ENCODE measurements around the gene LINC01488.

LINC01488 gene

GRCh38 chr11:69446108-69446507 is 35.4 kb upstream of the LINC01488 start:
- FAIRE-seq = no peak

- FAIRE-seq = no peak
Observed at GRCh38 chr11:69447786-69448185, 33.7 kb upstream of the LINC01488 start.

GRCh38 chr11:69448471-69449284 is 32.8 kb upstream of the LINC01488 start:
- no peak for FAIRE-seq

GRCh38 chr11:69449320-69450063 is 32.0 kb upstream of the LINC01488 start:
- FAIRE-seq = no peak

- FAIRE-seq = no peak
Observed at GRCh38 chr11:69450064-69450856, 31.2 kb upstream of the LINC01488 start.

GRCh38 chr11:69450857-69451220 is 30.6 kb upstream of the LINC01488 start:
- no peak for FAIRE-seq

- FAIRE-seq = no peak
Observed at GRCh38 chr11:69451289-69451688, 30.2 kb upstream of the LINC01488 start.

- no peak for FAIRE-seq
Observed at GRCh38 chr11:69452206-69452987, 29.1 kb upstream of the LINC01488 start.

GRCh38 chr11:69453151-69453550 is 28.3 kb upstream of the LINC01488 start:
- FAIRE-seq = no peak

GRCh38 chr11:69454018-69454417 is 27.4 kb upstream of the LINC01488 start:
- FAIRE-seq = no peak

- FAIRE-seq = no peak
Observed at GRCh38 chr11:69455969-69456368, 25.5 kb upstream of the LINC01488 start.

- FAIRE-seq = no peak
Observed at GRCh38 chr11:69456712-69457111, 24.8 kb upstream of the LINC01488 start.

GRCh38 chr11:69459848-69460539 is 21.5 kb upstream of the LINC01488 start:
- FAIRE-seq = no peak

GRCh38 chr11:69460540-69461257 is 20.8 kb upstream of the LINC01488 start:
- FAIRE-seq = no peak

GRCh38 chr11:69461272-69461962 is 20.0 kb upstream of the LINC01488 start:
- FAIRE-seq = no peak

GRCh38 chr11:69462106-69462951 is 19.1 kb upstream of the LINC01488 start:
- no peak for FAIRE-seq

- FAIRE-seq = no peak
Observed at GRCh38 chr11:69463181-69463994, 18.1 kb upstream of the LINC01488 start.
